Breast epithelium (tissue), 3 donors: Measurements from ENCODE around the gene TBC1D14. TPM values are rescaled to one million over a fixed set of nuclear protein-coding genes. Genes with fewer than 3 reads are reported as not detected.

Source experiments
- total RNA-seq, 3 donors: library from RNA; depleted of rRNA; stranded (reverse); fragments of >200 nt; gene quantifications; one replicate each; pipeline ENCODE4 v1.1.0, GENCODE V29; 2016

TBC1D14 gene
- total RNA-seq, 3 donors from 2014 or later, result 48.5 to 57.3 (median 48.7) TPM

Other genes with a start within 250 kb of the TBC1D14 start
- gene S100P, start 215.9 kb upstream of the TBC1D14 start, total RNA-seq, result under 1 TPM in 2 of 3 donors, not detected in 1; 0.29 to 0.98 TPM
- 10 to 100 TPM; 48.0 to 78.0 (median 70.1) TPM for gene MRFAP1L1, start 200.0 kb upstream of the TBC1D14 start, total RNA-seq
- 10 to 100 TPM; 18.9 to 23.6 (median 19.8) TPM for gene BLOC1S4, start 193.7 kb upstream of the TBC1D14 start, total RNA-seq
- 10 to 100 TPM; 31.5 to 40.8 (median 31.7) TPM for gene KIAA0232, start 127.1 kb upstream of the TBC1D14 start, total RNA-seq
- 10 to 100 TPM; 16.4 to 22.7 (median 17.8) TPM for gene TADA2B, start 133.5 kb downstream of the TBC1D14 start, total RNA-seq
- 10 to 100 TPM; 20.2 to 24.1 (median 22.6) TPM for gene GRPEL1, start 158.2 kb downstream of the TBC1D14 start, total RNA-seq